H1 (cell line): Measurements from ENCODE around the gene ZNRF2.

Source experiments
- CHD1 ChIP-seq: IDR thresholded peaks from 2 replicates; pipeline ENCODE4 v1.6.1; 2012; ENCODE audit warnings: low read depth, low read length, improper control_type of control experiment
- EZH2 ChIP-seq: fragments of 200-600 bp; sonication (generic); IDR thresholded peaks from 2 replicates; pipeline ENCODE4 v1.7.1; 2012; ENCODE audit warnings: low read depth, mild to moderate bottlenecking, moderate library complexity, low read length, inconsistent platforms; ENCODE audit not compliant: severe bottlenecking
- POLR2A ChIP-seq, 2 experiments: IDR thresholded peaks; 1 replicate in 1 of 2; 2 replicates in 1 of 2; pipeline ENCODE4 v1.6.1; 2011; ENCODE audit warnings: low read depth in 2 of 2, low read length in 2 of 2, mild to moderate bottlenecking in 2 of 2; ENCODE audit errors: control extremely low read depth in 1 of 2
- POLR2AphosphoS5 ChIP-seq: IDR thresholded peaks from 2 replicates; pipeline ENCODE4 v1.6.1; 2011; ENCODE audit warnings: low read depth, low read length
- RFX5 ChIP-seq: IDR thresholded peaks from 2 replicates; pipeline ENCODE4 v1.6.1; 2011; ENCODE audit warnings: low read depth, low read length, improper control_type of control experiment, borderline replicate concordance
- SIN3A ChIP-seq, 2 experiments: IDR thresholded peaks in 1 of 2; conservative IDR thresholded peaks in 1 of 2; 2 replicates each; pipeline ENCODE4 v1.6.1; 2011 to 2012; ENCODE audit warnings: low read length in 2 of 2, improper control_type of control experiment in 1 of 2, low read depth in 1 of 2, mild to moderate bottlenecking in 1 of 2
- YY1 ChIP-seq: IDR thresholded peaks from 2 replicates; pipeline ENCODE4 v1.6.1; 2011; ENCODE audit warnings: low read depth, mild to moderate bottlenecking, low read length
- TF ChIP-seq, protein P1 (sequence below), 3 experiments: IDR thresholded peaks; 1 replicate in 2 of 3; 2 replicates in 1 of 3; pipeline versions ENCODE4 v1.5.1 to v1.6.1; 2011; ENCODE audit warnings: low read length in 3 of 3, mild to moderate bottlenecking in 3 of 3, inconsistent platforms in 2 of 3, low read depth in 1 of 3, moderate library complexity in 1 of 3; ENCODE audit not compliant: insufficient read depth in 1 of 3; ENCODE audit errors: control extremely low read depth in 1 of 3
- TF ChIP-seq, protein P2 (sequence below): IDR thresholded peaks from 2 replicates; pipeline ENCODE4 v1.6.1; 2011; ENCODE audit warnings: low read depth, mild to moderate bottlenecking, low read length; ENCODE audit not compliant: insufficient read depth

DNA sequence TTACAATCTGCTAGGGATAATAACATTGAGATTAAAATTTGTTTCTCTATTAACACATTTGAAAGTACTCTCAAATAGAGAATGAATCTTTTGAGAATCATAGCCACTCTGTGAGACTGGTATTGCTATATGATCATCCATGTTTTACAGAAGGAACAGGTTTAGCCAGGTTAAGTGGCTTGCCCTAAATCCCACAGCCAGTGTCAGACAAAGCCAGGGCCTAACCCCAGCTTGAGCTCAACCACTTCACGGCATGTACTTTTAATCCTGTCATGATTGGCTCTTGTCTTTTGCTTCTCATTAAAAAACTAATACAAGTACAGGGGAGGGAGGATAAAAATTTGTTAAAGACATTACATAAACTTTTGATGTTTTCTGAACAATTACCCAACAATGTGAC is 3.8 kb upstream of the ZNRF2 start:
- TF ChIP-seq YY1 (no peak), SIN3A (conservative IDR thresholded peaks at IDR 0.05 in 1 of 2, IDR thresholded peaks at IDR 0.05 in 1 of 2; ENCODE audit: low read depth in 1 of 2, low read length in 2 of 2) (no peak), RFX5 (no peak), POLR2AphosphoS5 (no peak), EZH2 (no peak), CHD1 (no peak), POLR2A (IDR thresholded peaks at IDR 0.05; ENCODE audit: control extremely low read depth in 1 of 2, low read depth in 2 of 2, low read length in 2 of 2) (no peak)
- TF ChIP-seq, protein P1, sequence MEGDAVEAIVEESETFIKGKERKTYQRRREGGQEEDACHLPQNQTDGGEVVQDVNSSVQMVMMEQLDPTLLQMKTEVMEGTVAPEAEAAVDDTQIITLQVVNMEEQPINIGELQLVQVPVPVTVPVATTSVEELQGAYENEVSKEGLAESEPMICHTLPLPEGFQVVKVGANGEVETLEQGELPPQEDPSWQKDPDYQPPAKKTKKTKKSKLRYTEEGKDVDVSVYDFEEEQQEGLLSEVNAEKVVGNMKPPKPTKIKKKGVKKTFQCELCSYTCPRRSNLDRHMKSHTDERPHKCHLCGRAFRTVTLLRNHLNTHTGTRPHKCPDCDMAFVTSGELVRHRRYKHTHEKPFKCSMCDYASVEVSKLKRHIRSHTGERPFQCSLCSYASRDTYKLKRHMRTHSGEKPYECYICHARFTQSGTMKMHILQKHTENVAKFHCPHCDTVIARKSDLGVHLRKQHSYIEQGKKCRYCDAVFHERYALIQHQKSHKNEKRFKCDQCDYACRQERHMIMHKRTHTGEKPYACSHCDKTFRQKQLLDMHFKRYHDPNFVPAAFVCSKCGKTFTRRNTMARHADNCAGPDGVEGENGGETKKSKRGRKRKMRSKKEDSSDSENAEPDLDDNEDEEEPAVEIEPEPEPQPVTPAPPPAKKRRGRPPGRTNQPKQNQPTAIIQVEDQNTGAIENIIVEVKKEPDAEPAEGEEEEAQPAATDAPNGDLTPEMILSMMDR (IDR thresholded peaks at IDR 0.05; ENCODE audit: control extremely low read depth in 1 of 3, insufficient read depth in 1 of 3, low read depth in 1 of 3, low read length in 3 of 3), result no peak
- TF ChIP-seq, protein P2, sequence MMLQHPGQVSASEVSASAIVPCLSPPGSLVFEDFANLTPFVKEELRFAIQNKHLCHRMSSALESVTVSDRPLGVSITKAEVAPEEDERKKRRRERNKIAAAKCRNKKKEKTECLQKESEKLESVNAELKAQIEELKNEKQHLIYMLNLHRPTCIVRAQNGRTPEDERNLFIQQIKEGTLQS, result no peak
